Natural killer cell (primary cell): Measurements from ENCODE around the gene ANXA2. TPM values are rescaled to one million over a fixed set of nuclear protein-coding genes. Genes with fewer than 3 reads are reported as not detected.

ENCODE experiments used
- ATAC-seq, 3 donors: fragments of 150-1000 bp in 2 of 3; fragments of 200-7000 bp in 1 of 3; cut with Tn5 transposase; 1 replicate in 1 of 3; 2 replicates in 2 of 3; pipeline ENCODE4 v1.10.0; 2021; ENCODE audit warnings: mild to moderate bottlenecking in 2 of 3, moderate library complexity in 2 of 3
- DNase-seq, 2 donors: peaks; one replicate each; pipeline versions ENCODE4 v3.0.0 to v3.0.0-alpha.2; 2013 to 2021; ENCODE audit warnings: mixed read lengths in 1 of 2
- H3K27ac ChIP-seq: one replicate; pipeline ENCODE4 v1.5.1; 2013; ENCODE audit warnings: mild to moderate bottlenecking, low read length
- H3K27me3 ChIP-seq: one replicate; pipeline ENCODE4 v1.6.1; 2013; ENCODE audit warnings: low read length; ENCODE audit not compliant: control insufficient read depth, insufficient read depth
- H3K36me3 ChIP-seq: one replicate; pipeline ENCODE4 v1.6.1; 2013; ENCODE audit warnings: low read length; ENCODE audit not compliant: control insufficient read depth, insufficient read depth
- H3K4me1 ChIP-seq: one replicate; pipeline ENCODE4 v1.6.1; 2013; ENCODE audit warnings: low read length; ENCODE audit not compliant: control insufficient read depth, insufficient read depth
- H3K4me3 ChIP-seq: one replicate; pipeline ENCODE4 v1.5.1; 2013; ENCODE audit warnings: low read length
- H3K9me3 ChIP-seq: one replicate; pipeline ENCODE4 v1.6.1; 2013; ENCODE audit warnings: low read length; ENCODE audit not compliant: control insufficient read depth, insufficient read depth
- H3K27ac Mint-ChIP-seq, 2 donors: one replicate each; pipeline ENCODE4 v1.8.0; 2022; ENCODE audit warnings: mild to moderate bottlenecking in 2 of 2, mixed read lengths in 2 of 2, moderate library complexity in 1 of 2
- H3K27me3 Mint-ChIP-seq, 2 donors: one replicate each; pipeline ENCODE4 v1.8.0; 2022; ENCODE audit warnings: low read depth in 2 of 2, mixed read lengths in 2 of 2
- H3K36me3 Mint-ChIP-seq: one replicate; pipeline ENCODE4 v1.8.0; 2022; ENCODE audit warnings: mixed read lengths
- H3K4me1 Mint-ChIP-seq, 2 donors: one replicate each; pipeline ENCODE4 v1.8.0; 2022; ENCODE audit warnings: mixed read lengths in 2 of 2
- H3K4me3 Mint-ChIP-seq: one replicate; pipeline ENCODE4 v1.8.0; 2022; ENCODE audit warnings: mild to moderate bottlenecking, moderate library complexity, mixed read lengths
- H3K9me3 Mint-ChIP-seq, 2 donors: one replicate each; pipeline ENCODE4 v1.8.0; 2022; ENCODE audit warnings: mixed read lengths in 2 of 2
- WGBS: methylation state at CpG from one replicate; pipeline ENCODE4 v1.1.7; 2013; ENCODE audit warnings: missing lambda C conversion rate; ENCODE audit not compliant: insufficient coverage; 5-methylcytosine and 5-hydroxymethylcytosine counted together
- intact Hi-C: fragments of 100-400 bp; cut with micrococcal nuclease; formaldehyde crosslinking; loops from one replicate; pipeline ENCODE4 v1.14.2; 2022
- total RNA-seq, 4 donors: library from RNA; stranded (reverse); fragments of 120-200 nt in 1 of 4; gene quantifications; one replicate each; pipeline versions ENCODE4 v1.2.3 to v1.2.4, GENCODE V29; 2013 to 2022
- TF ChIP-seq, protein P1 (sequence below): fragments of 200-600 bp; IDR thresholded peaks from one replicate; pipeline ENCODE4 v1.8.0; 2022; ENCODE audit warnings: antibody characterized with exemption

Gene ANXA2
- total RNA-seq, 3 donors from 2014 or later (not counting 1 experiment from before 2014, with no cell fraction given): 132 to 230 (median 155) TPM

DNA sequence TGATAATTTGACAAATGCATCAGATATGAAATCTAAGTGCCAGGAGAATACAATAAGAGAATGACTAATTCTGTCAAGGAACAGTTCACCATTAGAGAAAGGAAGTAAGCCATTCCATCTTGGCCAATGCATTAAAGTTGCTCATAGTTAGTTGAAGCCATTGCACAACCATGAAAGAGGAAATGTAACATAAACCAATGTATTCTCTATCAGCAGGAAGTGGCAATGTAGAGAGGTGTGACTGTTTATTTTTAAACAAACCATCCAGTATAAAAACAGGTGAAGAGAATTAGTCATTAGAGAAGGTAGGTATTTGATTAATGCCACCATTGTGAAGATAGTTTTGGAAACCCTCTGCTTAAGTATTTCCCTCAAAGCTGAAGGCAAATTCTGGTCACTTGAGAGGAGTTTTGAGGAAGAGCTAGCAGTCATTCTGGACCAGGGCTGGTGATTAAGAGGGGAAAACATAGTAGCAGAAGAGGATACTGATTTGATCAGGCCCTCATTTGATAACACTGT, 10.7 kb upstream of the ANXA2 start:
- H3K27ac Mint-ChIP-seq: peak overlapping the region; percentile 82 to 83
- no peaks in the 10 kb centered on the region for H3K36me3 Mint-ChIP-seq
- TF ChIP-seq, protein P1, sequence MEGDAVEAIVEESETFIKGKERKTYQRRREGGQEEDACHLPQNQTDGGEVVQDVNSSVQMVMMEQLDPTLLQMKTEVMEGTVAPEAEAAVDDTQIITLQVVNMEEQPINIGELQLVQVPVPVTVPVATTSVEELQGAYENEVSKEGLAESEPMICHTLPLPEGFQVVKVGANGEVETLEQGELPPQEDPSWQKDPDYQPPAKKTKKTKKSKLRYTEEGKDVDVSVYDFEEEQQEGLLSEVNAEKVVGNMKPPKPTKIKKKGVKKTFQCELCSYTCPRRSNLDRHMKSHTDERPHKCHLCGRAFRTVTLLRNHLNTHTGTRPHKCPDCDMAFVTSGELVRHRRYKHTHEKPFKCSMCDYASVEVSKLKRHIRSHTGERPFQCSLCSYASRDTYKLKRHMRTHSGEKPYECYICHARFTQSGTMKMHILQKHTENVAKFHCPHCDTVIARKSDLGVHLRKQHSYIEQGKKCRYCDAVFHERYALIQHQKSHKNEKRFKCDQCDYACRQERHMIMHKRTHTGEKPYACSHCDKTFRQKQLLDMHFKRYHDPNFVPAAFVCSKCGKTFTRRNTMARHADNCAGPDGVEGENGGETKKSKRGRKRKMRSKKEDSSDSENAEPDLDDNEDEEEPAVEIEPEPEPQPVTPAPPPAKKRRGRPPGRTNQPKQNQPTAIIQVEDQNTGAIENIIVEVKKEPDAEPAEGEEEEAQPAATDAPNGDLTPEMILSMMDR: no peak
- Histone ChIP-seq H3K27me3 (no peaks in the 10 kb centered on the region), H3K4me3 (no peak overlapping the region), H3K4me1 (peaks cover 16% of the 10 kb centered on the region), H3K9me3 (no peaks in the 10 kb centered on the region), H3K36me3 (no peaks in the 10 kb centered on the region), H3K27ac (peak overlapping the region; percentile 58)
- intact Hi-C loops: no loop called here
- ATAC-seq: peak; percentile 89 to 95 (median 92)
- no peaks in the 10 kb centered on the region for H3K9me3 Mint-ChIP-seq
- no peaks in the 10 kb centered on the region for H3K27me3 Mint-ChIP-seq
- DNase-seq: peak in 1 of 2 donors; percentile 45
- peak overlapping the region; percentile 32 for H3K4me3 Mint-ChIP-seq
- H3K4me1 Mint-ChIP-seq: peaks cover 14 to 15% of the 10 kb centered on the region in 2 donors

DNA sequence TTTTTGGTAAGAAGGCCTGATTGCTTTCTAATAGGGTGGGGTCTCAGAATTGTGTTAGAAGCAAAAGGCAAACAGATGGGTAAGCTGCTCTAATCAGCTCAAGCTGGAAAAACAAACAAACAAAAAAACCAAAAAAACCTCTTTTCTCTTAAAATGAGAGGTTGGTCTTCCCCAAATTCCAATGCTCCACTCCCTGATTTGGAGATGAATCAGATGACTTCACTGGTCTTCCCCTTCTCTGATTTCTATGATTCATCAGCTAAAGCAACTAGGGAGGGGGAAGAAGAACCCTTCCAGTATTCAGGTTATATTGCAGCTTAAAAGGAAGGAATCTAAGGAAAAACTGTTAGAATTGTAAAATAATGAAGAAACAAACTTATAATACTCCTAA, 9.6 kb upstream of the ANXA2 start:
- H3K36me3 ChIP-seq: no peaks in the 10 kb centered on the region
- intact Hi-C loops: no loop called here
- Mint-ChIP-seq H3K27ac (peak overlapping the region; percentile 20 to 83), H3K4me1 (peaks cover 14 to 15% of the 10 kb centered on the region in 2 donors), H3K9me3 (no peaks in the 10 kb centered on the region), H3K36me3 (no peaks in the 10 kb centered on the region), H3K4me3 (no peak overlapping the region), H3K27me3 (no peaks in the 10 kb centered on the region)
- no peak overlapping the region for H3K4me3 ChIP-seq
- H3K4me1 ChIP-seq: peaks cover 16% of the 10 kb centered on the region
- no peak overlapping the region for H3K27ac ChIP-seq
- TF ChIP-seq, protein P1: no peak
- DNase-seq: no peak
- H3K9me3 ChIP-seq: no peaks in the 10 kb centered on the region
- no peak for ATAC-seq
- H3K27me3 ChIP-seq: no peaks in the 10 kb centered on the region

DNA sequence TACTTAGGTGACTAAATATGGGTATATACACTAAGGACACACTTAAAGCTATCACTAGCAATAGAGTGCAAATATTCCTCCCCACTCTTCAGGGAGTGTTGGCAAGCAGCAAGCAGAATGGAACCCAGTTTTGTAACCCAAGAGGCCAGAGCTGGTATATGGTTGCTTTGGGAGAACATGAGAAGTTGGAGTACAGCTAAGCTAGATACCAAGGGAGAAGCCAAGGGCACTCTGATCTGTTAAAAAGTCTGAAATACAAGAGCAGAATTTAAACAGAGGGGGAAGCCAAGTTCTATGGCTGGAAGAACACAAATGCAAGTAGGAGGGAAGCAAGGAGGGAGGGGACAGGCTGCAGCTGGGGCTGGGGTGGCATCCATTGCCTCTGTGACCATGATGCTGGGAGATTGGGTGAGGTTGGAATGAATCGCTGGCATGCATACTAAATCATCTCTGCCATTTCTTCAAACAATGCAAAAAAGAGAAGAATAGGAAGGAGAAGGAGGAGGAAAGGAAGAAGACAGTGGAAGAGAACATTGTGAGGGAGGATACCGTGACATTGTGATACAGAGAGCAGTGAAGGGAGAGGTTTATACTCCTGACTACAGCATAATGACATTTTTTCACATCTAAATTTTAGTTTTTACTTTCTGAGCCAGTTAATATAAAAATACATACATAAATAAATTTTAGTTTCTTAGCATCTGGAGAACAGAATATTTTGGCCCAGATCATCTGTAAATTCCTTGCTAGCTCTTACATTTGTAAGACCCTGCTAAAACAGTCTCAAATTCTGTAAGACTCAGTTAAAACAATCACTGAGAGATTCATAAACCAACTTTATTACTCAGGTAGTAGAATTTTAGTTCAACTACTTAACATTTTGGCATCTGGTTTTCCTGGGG, 9.0 kb upstream of the ANXA2 start:
- no peaks in the 10 kb centered on the region for H3K9me3 Mint-ChIP-seq
- no peak overlapping the region for H3K4me3 ChIP-seq
- H3K4me1 Mint-ChIP-seq: peaks cover 14 to 15% of the 10 kb centered on the region in 2 donors
- intact Hi-C loops: no loop called here
- TF ChIP-seq, protein P1: no peak
- DNase-seq (no peak), ATAC-seq (no peak)
- no peaks in the 10 kb centered on the region for H3K9me3 ChIP-seq
- peak overlapping the region in 1 of 2 donors; percentile 20 for H3K27ac Mint-ChIP-seq
- no peak overlapping the region for H3K27ac ChIP-seq
- no peaks in the 10 kb centered on the region for H3K36me3 ChIP-seq
- H3K27me3 ChIP-seq: no peaks in the 10 kb centered on the region
- no CpG with 5 or more reads among the region's 2 CpGs for WGBS
- H3K4me1 ChIP-seq: peaks cover 16% of the 10 kb centered on the region
- H3K36me3 Mint-ChIP-seq: no peaks in the 10 kb centered on the region
- no peaks in the 10 kb centered on the region for H3K27me3 Mint-ChIP-seq
- H3K4me3 Mint-ChIP-seq: no peak overlapping the region
